Naive thymus-derived CD4-positive, alpha-beta T cell (primary cell): ENCODE measurements around the gene MYL10. TPM values are rescaled to one million over a fixed set of nuclear protein-coding genes. Genes with fewer than 3 reads are reported as not detected.

Experiments
- ATAC-seq: fragments of 150-1000 bp; cut with Tn5 transposase; 2 replicates; pipeline ENCODE4 v1.10.0; 2021; ENCODE audit warnings: mild to moderate bottlenecking, moderate library complexity
- CTCF ChIA-PET: fragments of 350-600 bp; sonication (Branson Sonifier 250); formaldehyde crosslinking; loops from one replicate; lab custom pipeline; 2021; ENCODE audit warnings: antibody characterized with exemption; lab: Charles Lee
- POLR2A ChIA-PET: fragments of 350-600 bp; sonication (Branson Sonifier 250); formaldehyde crosslinking; loops from one replicate; lab custom pipeline; 2021; ENCODE audit warnings: antibody characterized with exemption, inconsistent platforms; lab: Charles Lee
- DNase-seq, 9 donors: peaks; one replicate each; pipeline versions ENCODE4 v3.0.0 to v3.0.0-alpha.2; 2020 to 2022; ENCODE audit warnings: mixed read lengths in 1 of 9
- H3K27ac ChIP-seq: one replicate; pipeline ENCODE4 v1.7.0; 2013; ENCODE audit warnings: mild to moderate bottlenecking, low read depth, low read length, moderate library complexity
- H3K27me3 ChIP-seq, 2 donors: one replicate each; pipeline ENCODE4 v1.7.0; 2013; ENCODE audit warnings: low read length in 2 of 2, mild to moderate bottlenecking in 2 of 2, moderate library complexity in 2 of 2; ENCODE audit not compliant: control insufficient read depth in 2 of 2, insufficient read depth in 2 of 2
- H3K36me3 ChIP-seq, 3 experiments: 1 replicate in 2 of 3; 2 replicates in 1 of 3; pipeline ENCODE4 v1.7.0; 2013; ENCODE audit warnings: low read length in 3 of 3, mild to moderate bottlenecking in 3 of 3, moderate library complexity in 1 of 3; ENCODE audit not compliant: insufficient read depth in 3 of 3, control insufficient read depth in 2 of 3
- H3K4me1 ChIP-seq, 2 donors: one replicate each; pipeline ENCODE4 v1.7.0; 2013; ENCODE audit warnings: low read length in 2 of 2, mild to moderate bottlenecking in 2 of 2, moderate library complexity in 1 of 2; ENCODE audit not compliant: control insufficient read depth in 2 of 2, insufficient read depth in 2 of 2
- H3K4me3 ChIP-seq: 2 replicates; pipeline ENCODE4 v1.7.0; 2013; ENCODE audit warnings: mild to moderate bottlenecking, low read length
- H3K9me3 ChIP-seq, 3 experiments: 1 replicate in 2 of 3; 2 replicates in 1 of 3; pipeline ENCODE4 v1.7.0; 2013; ENCODE audit warnings: low read length in 3 of 3; ENCODE audit not compliant: control insufficient read depth in 2 of 3
- H3K27ac Mint-ChIP-seq, 9 donors: one replicate each; pipeline ENCODE4 v1.8.0; 2020 to 2022; ENCODE audit warnings: mixed read lengths in 9 of 9, mild to moderate bottlenecking in 8 of 9, moderate library complexity in 5 of 9, inconsistent platforms in 2 of 9
- H3K27me3 Mint-ChIP-seq, 5 donors: one replicate each; pipeline ENCODE4 v1.8.0; 2021 to 2022; ENCODE audit warnings: mixed read lengths in 5 of 5, mild to moderate bottlenecking in 1 of 5
- H3K36me3 Mint-ChIP-seq, 5 donors: one replicate each; pipeline ENCODE4 v1.8.0; 2020 to 2022; ENCODE audit warnings: mixed read lengths in 5 of 5, mild to moderate bottlenecking in 3 of 5, inconsistent platforms in 1 of 5
- H3K4me1 Mint-ChIP-seq, 7 donors: one replicate each; pipeline ENCODE4 v1.8.0; 2020 to 2022; ENCODE audit warnings: mixed read lengths in 7 of 7, mild to moderate bottlenecking in 3 of 7, inconsistent platforms in 1 of 7
- H3K4me3 Mint-ChIP-seq, 10 donors: one replicate each; pipeline ENCODE4 v1.8.0; 2020 to 2022; ENCODE audit warnings: mild to moderate bottlenecking in 10 of 10, mixed read lengths in 10 of 10, moderate library complexity in 6 of 10, inconsistent platforms in 2 of 10
- H3K9me3 Mint-ChIP-seq, 11 donors: one replicate each; pipeline ENCODE4 v1.8.0; 2020 to 2022; ENCODE audit warnings: mixed read lengths in 11 of 11, mild to moderate bottlenecking in 4 of 11, inconsistent platforms in 1 of 11, moderate library complexity in 1 of 11
- intact Hi-C, 2 donors: fragments of 100-400 bp; cut with micrococcal nuclease; formaldehyde crosslinking; loops; one replicate each; pipeline ENCODE4 v1.15.1; 2023
- polyA plus RNA-seq, 2 donors: library from polyadenylated mRNA; unstranded; fragments of 300-500 nt; fragmentation: Illumina TruSeq; gene quantifications; one replicate each; pipeline ENCODE4 v1.2.3, GENCODE V29; 2021
- total RNA-seq, 6 experiments: library from RNA in 5 of 6; stranded (reverse) in 5 of 6; gene quantifications; 1 replicate in 5 of 6; 2 replicates in 1 of 6; pipeline ENCODE4 v1.2.3 and lab custom pipeline; 2021 to 2026

The MYL10 gene
- total and polyA plus RNA-seq, 7 experiments from 2014 or later = not detected

GRCh38 chr7:101575721-101576120 lies 53.4 kb downstream of the MYL10 start:
- H3K4me1 Mint-ChIP-seq = peaks cover 0 to 5% (median 0%) of the 10 kb centered on the region in 7 donors
- peaks cover 0 to 22% (median 9%) of the 10 kb centered on the region in 5 donors for H3K27me3 Mint-ChIP-seq
- H3K27ac Mint-ChIP-seq = no peak overlapping the region
- H3K4me3 ChIP-seq = no peak overlapping the region
- no peak for ATAC-seq
- H3K36me3 Mint-ChIP-seq = peaks cover 0 to 5% (median 0%) of the 10 kb centered on the region in 5 donors
- DNase-seq = no peak
- no peaks in the 10 kb centered on the region for H3K4me1 ChIP-seq
- H3K9me3 ChIP-seq = no peaks in the 10 kb centered on the region
- H3K36me3 ChIP-seq = no peaks in the 10 kb centered on the region
- intact Hi-C loops = no loop called here
- H3K4me3 Mint-ChIP-seq = no peak overlapping the region
- CTCF ChIA-PET = no interaction called here
- no peak overlapping the region for H3K27ac ChIP-seq
- no peaks in the 10 kb centered on the region for H3K27me3 ChIP-seq
- H3K9me3 Mint-ChIP-seq = peaks cover 0 to 28% (median 10%) of the 10 kb centered on the region in 11 donors
- POLR2A ChIA-PET = no interaction called here

- ATAC-seq (no peak), DNase-seq (no peak)
- Histone ChIP-seq H3K27ac (no peak overlapping the region), H3K4me3 (no peak overlapping the region), H3K4me1 (no peaks in the 10 kb centered on the region), H3K9me3 (no peaks in the 10 kb centered on the region), H3K36me3 (no peaks in the 10 kb centered on the region), H3K27me3 (no peaks in the 10 kb centered on the region)
- ChIA-PET POLR2A (no interaction called here), CTCF (interaction anchor here (0.7 kb wide), 1 partner anchor 9 kb away, joined by 3 read pairs; no protein-coding TSS in a partner anchor)
- H3K4me1 Mint-ChIP-seq = peaks cover 0 to 5% (median 0%) of the 10 kb centered on the region in 7 donors
- H3K36me3 Mint-ChIP-seq = peaks cover 0 to 5% (median 0%) of the 10 kb centered on the region in 5 donors
- no peak overlapping the region for H3K4me3 Mint-ChIP-seq
- H3K9me3 Mint-ChIP-seq = peaks cover 0 to 34% (median 10%) of the 10 kb centered on the region in 11 donors
- no peak overlapping the region for H3K27ac Mint-ChIP-seq
- intact Hi-C loops = no loop called here
- peaks cover 0 to 22% (median 12%) of the 10 kb centered on the region in 5 donors for H3K27me3 Mint-ChIP-seq
Observed at GRCh38 chr7:101575168-101575567, 53.9 kb downstream of the MYL10 start.

GRCh38 chr7:101572156-101572555 lies 56.9 kb downstream of the MYL10 start:
- no peaks in the 10 kb centered on the region for H3K36me3 ChIP-seq
- H3K4me1 Mint-ChIP-seq = peaks cover 0 to 5% (median 0%) of the 10 kb centered on the region in 7 donors
- no peak for ATAC-seq
- peaks cover 0 to 4% (median 0%) of the 10 kb centered on the region in 5 donors for H3K36me3 Mint-ChIP-seq
- H3K4me3 Mint-ChIP-seq = no peak overlapping the region
- no peak overlapping the region for H3K4me3 ChIP-seq
- no peak overlapping the region for H3K27ac Mint-ChIP-seq
- no peaks in the 10 kb centered on the region for H3K27me3 ChIP-seq
- ChIA-PET POLR2A (no interaction called here), CTCF (no interaction called here)
- no peak for DNase-seq
- no peaks in the 10 kb centered on the region for H3K4me1 ChIP-seq
- H3K27ac ChIP-seq = no peak overlapping the region
- H3K9me3 Mint-ChIP-seq = peaks cover 0 to 46% (median 13%) of the 10 kb centered on the region in 11 donors
- no peaks in the 10 kb centered on the region for H3K9me3 ChIP-seq
- H3K27me3 Mint-ChIP-seq = peaks cover 8 to 38% (median 25%) of the 10 kb centered on the region in 5 donors
- intact Hi-C loops = no loop called here

- H3K27ac Mint-ChIP-seq = no peak overlapping the region
- Histone ChIP-seq H3K27me3 (no peaks in the 10 kb centered on the region), H3K4me3 (no peak overlapping the region), H3K27ac (no peak overlapping the region), H3K4me1 (no peaks in the 10 kb centered on the region), H3K36me3 (no peaks in the 10 kb centered on the region), H3K9me3 (no peaks in the 10 kb centered on the region)
- peaks cover 0 to 4% (median 0%) of the 10 kb centered on the region in 5 donors for H3K36me3 Mint-ChIP-seq
- DNase-seq (no peak), ATAC-seq (no peak)
- peaks cover 3 to 5% (median 4%) of the 10 kb centered on the region in 7 donors for H3K4me1 Mint-ChIP-seq
- POLR2A ChIA-PET = no interaction called here
- CTCF ChIA-PET = no interaction called here
- peaks cover 0 to 33% (median 13%) of the 10 kb centered on the region in 11 donors for H3K9me3 Mint-ChIP-seq
- no peak overlapping the region for H3K4me3 Mint-ChIP-seq
- intact Hi-C loops = no loop called here
- peaks cover 5 to 32% (median 15%) of the 10 kb centered on the region in 5 donors for H3K27me3 Mint-ChIP-seq
Observed at GRCh38 chr7:101567230-101567629, 61.9 kb downstream of the MYL10 start.

GRCh38 chr7:101565601-101566209 lies 63.4 kb downstream of the MYL10 start:
- no peaks in the 10 kb centered on the region for H3K27me3 ChIP-seq
- Mint-ChIP-seq H3K27me3 (peaks cover 5 to 33% (median 15%) of the 10 kb centered on the region in 5 donors), H3K4me3 (no peak overlapping the region), H3K27ac (peak overlapping the region in 1 of 9 donors; percentile 41), H3K9me3 (peaks cover 0 to 19% (median 5%) of the 10 kb centered on the region in 11 donors), H3K4me1 (peaks cover 3 to 5% (median 4%) of the 10 kb centered on the region in 7 donors), H3K36me3 (peaks cover 0 to 4% (median 0%) of the 10 kb centered on the region in 5 donors)
- no peaks in the 10 kb centered on the region for H3K36me3 ChIP-seq
- POLR2A ChIA-PET = no interaction called here
- no peak overlapping the region for H3K4me3 ChIP-seq
- intact Hi-C loops = no loop called here
- no peaks in the 10 kb centered on the region for H3K9me3 ChIP-seq
- no peak for ATAC-seq
- CTCF ChIA-PET = interaction anchor here (0.5 kb wide), 1 partner anchor 9 kb away, joined by 3 read pairs; no protein-coding TSS in a partner anchor
- H3K4me1 ChIP-seq = no peaks in the 10 kb centered on the region
- no peak for DNase-seq
- H3K27ac ChIP-seq = no peak overlapping the region

DNA sequence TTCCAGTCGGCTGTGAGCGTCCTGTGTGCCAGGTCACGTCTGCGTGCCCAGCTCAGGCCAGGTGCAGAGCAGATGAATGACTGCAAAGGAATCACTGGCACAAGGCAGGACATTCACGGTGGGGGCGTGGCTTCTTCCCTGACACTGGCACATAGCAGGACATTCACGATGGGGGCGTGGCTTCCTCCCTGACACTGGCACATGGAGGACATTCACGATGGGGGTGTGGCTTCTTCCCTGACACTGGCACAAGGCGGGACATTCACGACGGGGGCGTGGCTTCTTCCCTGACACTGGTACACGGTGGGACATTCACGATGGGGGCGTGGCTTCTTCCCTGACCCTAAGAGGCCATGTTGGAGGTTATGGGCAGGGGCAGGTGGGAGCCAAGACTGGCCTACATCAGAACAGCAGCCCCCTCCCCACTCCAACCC lies 64.3 kb downstream of the MYL10 start:
- DNase-seq (no peak), ATAC-seq (no peak)
- ChIA-PET CTCF (no interaction called here), POLR2A (no interaction called here)
- Histone ChIP-seq H3K27me3 (no peaks in the 10 kb centered on the region), H3K27ac (no peak overlapping the region), H3K36me3 (no peaks in the 10 kb centered on the region), H3K4me3 (no peak overlapping the region), H3K4me1 (no peaks in the 10 kb centered on the region), H3K9me3 (no peaks in the 10 kb centered on the region)
- peaks cover 3 to 5% (median 4%) of the 10 kb centered on the region in 7 donors for H3K4me1 Mint-ChIP-seq
- H3K36me3 Mint-ChIP-seq = peaks cover 0 to 3% (median 0%) of the 10 kb centered on the region in 5 donors
- peaks cover 0 to 12% (median 4%) of the 10 kb centered on the region in 11 donors for H3K9me3 Mint-ChIP-seq
- intact Hi-C loops = no loop called here
- no peak overlapping the region for H3K4me3 Mint-ChIP-seq
- peaks cover 5 to 28% (median 14%) of the 10 kb centered on the region in 5 donors for H3K27me3 Mint-ChIP-seq
- no peak overlapping the region for H3K27ac Mint-ChIP-seq
